Osteoblast (primary cell): ENCODE results near the gene PPP1R11. TPM values are rescaled to one million over a fixed set of nuclear protein-coding genes. Genes with fewer than 3 reads are reported as not detected.
A peak's percentile ranks its signal among the peaks of the same experiment; 100 is the strongest.

Experiments used
- DNase-seq: peaks from one replicate; pipeline ENCODE4 v3.0.0; 2011; ENCODE audit warnings: low spot score, mixed read lengths; ENCODE audit not compliant: insufficient read length; ENCODE audit errors: missing footprints
- H2AFZ ChIP-seq: 2 replicates; pipeline ENCODE4 v1.6.0; 2011; ENCODE audit warnings: mild to moderate bottlenecking, low read length
- H3K27ac ChIP-seq: 2 replicates; pipeline ENCODE4 v1.5.1; 2011; ENCODE audit warnings: mild to moderate bottlenecking, low read depth, low read length, moderate library complexity
- H3K27me3 ChIP-seq: 2 replicates; pipeline ENCODE4 v1.6.0; 2012; ENCODE audit warnings: mild to moderate bottlenecking, control low read depth, inconsistent platforms, low read length, moderate library complexity; ENCODE audit not compliant: insufficient read depth
- H3K36me3 ChIP-seq: 2 replicates; pipeline ENCODE4 v1.5.1; 2011; ENCODE audit warnings: mild to moderate bottlenecking, low read length, control low read depth, moderate library complexity; ENCODE audit not compliant: insufficient read depth
- H3K4me1 ChIP-seq: 2 replicates; pipeline ENCODE4 v1.5.1; 2011; ENCODE audit warnings: mild to moderate bottlenecking, low read length, control low read depth, moderate library complexity; ENCODE audit not compliant: insufficient read depth
- H3K4me2 ChIP-seq: 2 replicates; pipeline ENCODE4 v1.6.0; 2011; ENCODE audit warnings: mild to moderate bottlenecking, low read length; ENCODE audit not compliant: insufficient read depth
- H3K4me3 ChIP-seq: fragments of 200-600 bp; sonication (generic); 3 replicates; pipeline ENCODE4 v1.5.1; 2012; ENCODE audit warnings: mild to moderate bottlenecking, low read length, inconsistent platforms; ENCODE audit not compliant: insufficient read depth
- H3K79me2 ChIP-seq: 2 replicates; pipeline ENCODE4 v1.6.0; 2012; ENCODE audit warnings: mild to moderate bottlenecking, low read length, control low read depth, inconsistent platforms; ENCODE audit not compliant: insufficient read depth
- H3K9me3 ChIP-seq: 2 replicates; pipeline ENCODE4 v1.5.1; 2011; ENCODE audit warnings: low read depth, low read length, control low read depth
- H4K20me1 ChIP-seq: 2 replicates; pipeline ENCODE4 v1.6.0; 2012; ENCODE audit warnings: mild to moderate bottlenecking, low read length, control low read depth; ENCODE audit not compliant: insufficient read depth
- CTCF ChIP-seq: IDR thresholded peaks from 2 replicates; pipeline ENCODE4 v1.5.1; 2011; ENCODE audit warnings: mild to moderate bottlenecking, low read depth, low read length, moderate library complexity; ENCODE audit errors: extremely low read depth
- total RNA-seq: library from RNA; depleted of rRNA; stranded (reverse); fragments of >200 nt; gene quantifications from 2 replicates; pipeline ENCODE4 v1.2.3, GENCODE V29; 2012

PPP1R11 gene
- total RNA-seq, 1 donor = 35.1 TPM

GRCh38 chr6:30103872-30104179 is 36.8 kb downstream of the PPP1R11 start:
- Histone ChIP-seq H3K79me2 (no peaks in the 10 kb centered on the region), H3K27me3 (peaks cover 27% of the 10 kb centered on the region), H3K27ac (no peak overlapping the region), H3K4me3 (peak overlapping the region; percentile 69), H3K36me3 (no peaks in the 10 kb centered on the region), H4K20me1 (no peaks in the 10 kb centered on the region), H3K4me2 (peak overlapping the region; percentile 80), H3K4me1 (peaks cover 26% of the 10 kb centered on the region), H2AFZ (peak overlapping the region; percentile 82), H3K9me3 (no peaks in the 10 kb centered on the region)
- DNase-seq = no peak
- no peak for TF ChIP-seq CTCF

GRCh38 chr6:30104661-30105060 is 37.7 kb downstream of the PPP1R11 start:
- H3K4me2 ChIP-seq = no peak overlapping the region
- no peaks in the 10 kb centered on the region for H3K79me2 ChIP-seq
- no peaks in the 10 kb centered on the region for H3K36me3 ChIP-seq
- peaks cover 26% of the 10 kb centered on the region for H3K4me1 ChIP-seq
- H3K4me3 ChIP-seq = no peak overlapping the region
- no peak for DNase-seq
- peaks cover 23% of the 10 kb centered on the region for H3K27me3 ChIP-seq
- H3K9me3 ChIP-seq = no peaks in the 10 kb centered on the region
- H3K27ac ChIP-seq = no peak overlapping the region
- no peak overlapping the region for H2AFZ ChIP-seq
- no peak for TF ChIP-seq CTCF
- no peaks in the 10 kb centered on the region for H4K20me1 ChIP-seq

GRCh38 chr6:30111266-30111856 is 44.4 kb downstream of the PPP1R11 start:
- Histone ChIP-seq H4K20me1 (no peaks in the 10 kb centered on the region), H2AFZ (no peak overlapping the region), H3K9me3 (no peaks in the 10 kb centered on the region), H3K27ac (no peak overlapping the region), H3K36me3 (no peaks in the 10 kb centered on the region), H3K4me2 (no peak overlapping the region), H3K27me3 (peaks cover 51% of the 10 kb centered on the region), H3K4me1 (no peaks in the 10 kb centered on the region), H3K4me3 (no peak overlapping the region), H3K79me2 (no peaks in the 10 kb centered on the region)
- TF ChIP-seq CTCF = no peak
- DNase-seq = no peak

GRCh38 chr6:30112402-30112994 is 45.5 kb downstream of the PPP1R11 start:
- Histone ChIP-seq H3K4me3 (no peak overlapping the region), H4K20me1 (no peaks in the 10 kb centered on the region), H3K36me3 (no peaks in the 10 kb centered on the region), H3K4me1 (no peaks in the 10 kb centered on the region), H3K27me3 (peaks cover 51% of the 10 kb centered on the region), H3K9me3 (no peaks in the 10 kb centered on the region), H3K27ac (no peak overlapping the region), H3K79me2 (no peaks in the 10 kb centered on the region), H2AFZ (no peak overlapping the region), H3K4me2 (no peak overlapping the region)
- TF ChIP-seq CTCF = no peak
- no peak for DNase-seq
